Loucy (cell line): ENCODE results near the gene CAMK1D.

Experiments used
- EZH2phosphoT487 ChIP-seq: fragments of 200-600 bp; IDR thresholded peaks from 2 replicates; pipeline ENCODE4 v1.6.1; 2018; ENCODE audit warnings: antibody characterized with exemption, mild to moderate bottlenecking, moderate library complexity, borderline replicate concordance
- TF ChIP-seq, protein P1 (sequence below): fragments of 200-600 bp; sonication (generic); conservative IDR thresholded peaks from 2 replicates; pipeline ENCODE4 v1.5.1; 2014; ENCODE audit warnings: mild to moderate bottlenecking, antibody characterized with exemption, low read length

DNA sequence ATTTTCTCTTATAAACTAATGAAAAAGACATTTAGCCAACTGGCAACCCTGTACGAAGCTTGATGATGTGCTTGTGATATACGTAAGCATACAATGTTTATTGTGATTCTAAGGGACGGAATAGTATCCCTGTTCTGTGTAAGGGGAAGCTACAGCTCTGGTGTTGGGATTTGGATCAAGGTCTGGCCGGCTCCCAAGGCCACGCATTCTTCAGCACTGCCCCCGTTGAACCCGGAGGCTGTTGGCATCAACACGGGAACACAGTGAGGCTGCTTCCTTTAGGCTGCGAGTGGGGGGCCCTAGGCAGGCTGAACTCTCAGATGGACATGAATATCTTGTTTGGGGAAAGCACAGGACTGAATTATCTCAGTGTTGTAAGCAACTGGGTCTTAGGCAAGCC, 180.6 kb downstream of the CAMK1D start:
- TF ChIP-seq, protein P1, sequence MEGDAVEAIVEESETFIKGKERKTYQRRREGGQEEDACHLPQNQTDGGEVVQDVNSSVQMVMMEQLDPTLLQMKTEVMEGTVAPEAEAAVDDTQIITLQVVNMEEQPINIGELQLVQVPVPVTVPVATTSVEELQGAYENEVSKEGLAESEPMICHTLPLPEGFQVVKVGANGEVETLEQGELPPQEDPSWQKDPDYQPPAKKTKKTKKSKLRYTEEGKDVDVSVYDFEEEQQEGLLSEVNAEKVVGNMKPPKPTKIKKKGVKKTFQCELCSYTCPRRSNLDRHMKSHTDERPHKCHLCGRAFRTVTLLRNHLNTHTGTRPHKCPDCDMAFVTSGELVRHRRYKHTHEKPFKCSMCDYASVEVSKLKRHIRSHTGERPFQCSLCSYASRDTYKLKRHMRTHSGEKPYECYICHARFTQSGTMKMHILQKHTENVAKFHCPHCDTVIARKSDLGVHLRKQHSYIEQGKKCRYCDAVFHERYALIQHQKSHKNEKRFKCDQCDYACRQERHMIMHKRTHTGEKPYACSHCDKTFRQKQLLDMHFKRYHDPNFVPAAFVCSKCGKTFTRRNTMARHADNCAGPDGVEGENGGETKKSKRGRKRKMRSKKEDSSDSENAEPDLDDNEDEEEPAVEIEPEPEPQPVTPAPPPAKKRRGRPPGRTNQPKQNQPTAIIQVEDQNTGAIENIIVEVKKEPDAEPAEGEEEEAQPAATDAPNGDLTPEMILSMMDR, result no peak
- no peak for TF ChIP-seq EZH2phosphoT487
